SU-DHL-6 (cell line): ENCODE measurements around the gene ITPR3.

ENCODE experiments used
- CTCF ChIP-seq: fragments of 200-600 bp; sonication (generic); IDR thresholded peaks from one replicate; pipeline ENCODE4 v1.5.1; 2017; ENCODE audit warnings: antibody characterized with exemption, mild to moderate bottlenecking, low read length, moderate library complexity; ENCODE audit not compliant: insufficient read depth, poor library complexity, severe bottlenecking
- EZH2phosphoT487 ChIP-seq: fragments of 200-600 bp; sonication (generic), shearing (Covaris generic); conservative IDR thresholded peaks from 2 replicates; pipeline ENCODE4 v1.6.1; 2018; ENCODE audit warnings: mild to moderate bottlenecking, antibody characterized with exemption, low read length, moderate library complexity, mixed read lengths

- TF ChIP-seq CTCF (no peak), EZH2phosphoT487 (no peak)
These were observed 19.2 kb downstream of the ITPR3 start for GRCh38 chr6:33640361-33640760.
